ENCODE data around the gene FBXL17.

DNA sequence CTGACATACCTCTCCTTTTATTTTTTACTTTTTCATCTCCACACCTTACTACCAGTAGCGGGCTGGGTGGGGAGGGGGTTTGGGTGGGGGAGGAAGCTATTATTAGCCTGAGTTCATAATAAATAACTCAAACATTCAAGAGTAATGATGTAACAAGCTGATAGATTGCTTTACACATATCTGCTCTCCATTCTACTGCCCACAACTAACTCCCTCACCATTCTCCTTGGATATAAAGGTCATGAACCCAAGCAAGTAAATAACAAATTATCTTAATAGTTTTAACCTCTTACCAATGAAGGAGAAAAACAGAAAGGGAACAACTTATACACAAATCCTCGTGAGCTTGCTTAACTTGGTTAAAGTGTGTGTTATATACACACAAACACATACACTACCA lies 15.4 kb downstream of the FBXL17 start:
- TF ChIP-seq, protein P1, sequence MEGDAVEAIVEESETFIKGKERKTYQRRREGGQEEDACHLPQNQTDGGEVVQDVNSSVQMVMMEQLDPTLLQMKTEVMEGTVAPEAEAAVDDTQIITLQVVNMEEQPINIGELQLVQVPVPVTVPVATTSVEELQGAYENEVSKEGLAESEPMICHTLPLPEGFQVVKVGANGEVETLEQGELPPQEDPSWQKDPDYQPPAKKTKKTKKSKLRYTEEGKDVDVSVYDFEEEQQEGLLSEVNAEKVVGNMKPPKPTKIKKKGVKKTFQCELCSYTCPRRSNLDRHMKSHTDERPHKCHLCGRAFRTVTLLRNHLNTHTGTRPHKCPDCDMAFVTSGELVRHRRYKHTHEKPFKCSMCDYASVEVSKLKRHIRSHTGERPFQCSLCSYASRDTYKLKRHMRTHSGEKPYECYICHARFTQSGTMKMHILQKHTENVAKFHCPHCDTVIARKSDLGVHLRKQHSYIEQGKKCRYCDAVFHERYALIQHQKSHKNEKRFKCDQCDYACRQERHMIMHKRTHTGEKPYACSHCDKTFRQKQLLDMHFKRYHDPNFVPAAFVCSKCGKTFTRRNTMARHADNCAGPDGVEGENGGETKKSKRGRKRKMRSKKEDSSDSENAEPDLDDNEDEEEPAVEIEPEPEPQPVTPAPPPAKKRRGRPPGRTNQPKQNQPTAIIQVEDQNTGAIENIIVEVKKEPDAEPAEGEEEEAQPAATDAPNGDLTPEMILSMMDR (IDR thresholded peaks at IDR 0.05): no peak
- TF ChIP-seq ZFX (IDR thresholded peaks at IDR 0.05; ENCODE audit: borderline replicate concordance): no peak

Measured in 22Rv1 (cell line).